ENCODE data around the gene TUBA3D. TPM values are rescaled to one million over a fixed set of nuclear protein-coding genes. Genes with fewer than 3 reads are reported as not detected.
"Not testable (repeated sequence)": the region's sequence is repeated elsewhere in the genome, so short reads cannot be mapped to it uniquely, and the experiment has no call there.

Gene TUBA3D
- total and polyA plus RNA-seq, 9 donors = 0.11 to 0.63 (median 0.45) TPM; not detected in 1

DNA sequence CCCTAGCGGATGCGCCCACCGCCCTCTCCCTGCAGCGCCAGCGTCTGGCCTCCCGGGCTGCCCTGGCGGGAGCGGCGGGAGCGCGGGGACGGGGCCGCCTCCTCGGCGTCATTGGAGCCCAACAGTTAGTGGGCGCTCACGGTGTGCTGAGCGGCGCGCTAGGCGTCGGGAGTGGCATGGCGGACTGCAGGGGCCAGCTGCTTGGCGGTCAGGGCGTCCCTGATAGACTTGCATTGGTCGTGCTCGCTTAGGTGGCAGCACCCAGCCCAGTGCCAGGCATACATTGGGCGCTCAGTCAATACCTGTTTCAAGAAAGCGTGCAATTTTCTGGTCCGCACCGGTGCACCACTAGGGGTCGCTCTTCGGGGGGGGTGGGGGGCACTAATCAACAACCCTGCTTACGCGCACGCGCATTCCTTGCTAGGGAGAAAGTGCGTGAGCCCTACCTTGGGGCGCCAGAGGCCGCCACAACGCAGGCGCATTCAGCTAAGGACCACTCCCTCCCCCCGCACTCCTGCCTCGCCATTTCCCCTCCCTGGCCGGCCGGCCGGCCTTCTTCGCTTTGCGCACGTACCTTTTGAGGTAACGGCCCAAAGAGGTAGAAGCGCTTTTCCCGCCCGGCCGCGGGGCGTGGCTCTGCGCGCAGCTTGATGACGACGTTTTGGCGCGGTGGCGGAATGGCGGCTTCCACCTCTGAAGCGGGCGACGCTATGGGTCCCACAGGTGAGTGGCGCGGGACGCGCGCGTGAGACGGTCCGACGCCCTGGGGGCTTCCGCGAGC is 16.7 kb downstream of the TUBA3D start:
- Histone ChIP-seq H3K27me3 (ENCODE audit: control insufficient read depth, insufficient read depth, low read length) (no peaks in the 10 kb centered on the region), H3K4me3 (ENCODE audit: low read length) (peak overlapping the region; percentile 78), H3K9me3 (replicated peaks; ENCODE audit: control insufficient read depth, low read depth, low read length) (no peaks in the 10 kb centered on the region), H3K4me1 (ENCODE audit: control insufficient read depth, insufficient read depth, low read length) (peaks cover 22% of the 10 kb centered on the region), H3K27ac (ENCODE audit: low read length) (peak overlapping the region; percentile 90), H3K36me3 (ENCODE audit: control insufficient read depth, insufficient read depth, low read length) (peaks cover 7% of the 10 kb centered on the region)
- under 1% methylated on average over 73 of the region's 79 CpGs for WGBS (ENCODE audit: insufficient coverage)
- DNase-seq = peak; percentile 97

GRCh38 chr2:131493199-131493968 is 17.5 kb downstream of the TUBA3D start:
- peak overlapping the region; percentile 90 for H3K27ac ChIP-seq (ENCODE audit: low read length)
- no peaks in the 10 kb centered on the region for H3K27me3 ChIP-seq (ENCODE audit: control insufficient read depth, insufficient read depth, low read length)
- WGBS (ENCODE audit: insufficient coverage) = under 1% methylated on average over 26 of the region's 40 CpGs
- no peaks in the 10 kb centered on the region for H3K9me3 ChIP-seq (replicated peaks; ENCODE audit: control insufficient read depth, low read depth, low read length)
- peaks cover 22% of the 10 kb centered on the region for H3K4me1 ChIP-seq (ENCODE audit: control insufficient read depth, insufficient read depth, low read length)
- H3K36me3 ChIP-seq (ENCODE audit: control insufficient read depth, insufficient read depth, low read length) = peaks cover 10% of the 10 kb centered on the region
- peak overlapping the region; percentile 78 for H3K4me3 ChIP-seq (ENCODE audit: low read length)
- DNase-seq = no peak

GRCh38 chr2:131495506-131495905 is 19.6 kb downstream of the TUBA3D start:
- H3K4me1 ChIP-seq (ENCODE audit: control insufficient read depth, insufficient read depth, low read length) = peaks cover 17% of the 10 kb centered on the region

GRCh38 chr2:131498321-131498973 is 22.5 kb downstream of the TUBA3D start:
- not testable (repeated sequence) for H3K27ac ChIP-seq (ENCODE audit: low read length); H3K9me3 ChIP-seq (replicated peaks; ENCODE audit: control insufficient read depth, low read depth, low read length); H3K27me3 ChIP-seq (ENCODE audit: control insufficient read depth, insufficient read depth, low read length); DNase-seq; H3K4me3 ChIP-seq (ENCODE audit: low read length); H3K4me1 ChIP-seq (ENCODE audit: control insufficient read depth, insufficient read depth, low read length)
- WGBS (ENCODE audit: insufficient coverage) = no CpG with 5 or more reads among the region's 8 CpGs
- peaks cover 38% of the 10 kb centered on the region for H3K36me3 ChIP-seq (ENCODE audit: control insufficient read depth, insufficient read depth, low read length)

More at GRCh38 chr2:131495506-131495905, 19.6 kb downstream of the TUBA3D start:
- not testable (repeated sequence) for DNase-seq; H3K27ac ChIP-seq (ENCODE audit: low read length); H3K27me3 ChIP-seq (ENCODE audit: control insufficient read depth, insufficient read depth, low read length); H3K9me3 ChIP-seq (replicated peaks; ENCODE audit: control insufficient read depth, low read depth, low read length); H3K4me3 ChIP-seq (ENCODE audit: low read length)
- no CpG with 5 or more reads among the region's 1 CpG for WGBS (ENCODE audit: insufficient coverage)
- peaks cover 17% of the 10 kb centered on the region for H3K36me3 ChIP-seq (ENCODE audit: control insufficient read depth, insufficient read depth, low read length)

DNA sequence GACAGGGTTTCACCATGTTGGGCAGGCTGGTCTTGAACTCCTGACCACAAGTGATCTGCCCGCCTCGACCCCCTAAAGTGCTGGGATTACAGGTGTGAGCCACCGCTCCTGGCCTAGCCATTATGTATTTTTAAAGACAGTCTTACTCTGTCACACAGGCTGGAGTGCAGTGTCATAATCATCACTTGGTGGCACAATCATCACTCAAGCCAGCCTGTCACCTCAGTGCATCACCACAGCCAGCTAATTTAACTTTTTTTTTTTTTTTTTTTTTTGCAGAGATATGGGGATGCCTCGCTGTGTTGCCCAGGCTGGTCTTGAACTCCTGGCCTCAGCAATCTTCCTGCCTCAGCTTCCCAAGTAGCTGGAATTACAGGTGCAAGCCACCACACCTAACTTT is 27.7 kb downstream of the TUBA3D start:
- WGBS (ENCODE audit: insufficient coverage) = no CpG with 5 or more reads among the region's 4 CpGs
- not testable (repeated sequence) for H3K27me3 ChIP-seq (ENCODE audit: control insufficient read depth, insufficient read depth, low read length); H3K27ac ChIP-seq (ENCODE audit: low read length); DNase-seq; H3K9me3 ChIP-seq (replicated peaks; ENCODE audit: control insufficient read depth, low read depth, low read length); H3K4me1 ChIP-seq (ENCODE audit: control insufficient read depth, insufficient read depth, low read length); H3K4me3 ChIP-seq (ENCODE audit: low read length)
- H3K36me3 ChIP-seq (ENCODE audit: control insufficient read depth, insufficient read depth, low read length) = peaks cover 73% of the 10 kb centered on the region

DNA sequence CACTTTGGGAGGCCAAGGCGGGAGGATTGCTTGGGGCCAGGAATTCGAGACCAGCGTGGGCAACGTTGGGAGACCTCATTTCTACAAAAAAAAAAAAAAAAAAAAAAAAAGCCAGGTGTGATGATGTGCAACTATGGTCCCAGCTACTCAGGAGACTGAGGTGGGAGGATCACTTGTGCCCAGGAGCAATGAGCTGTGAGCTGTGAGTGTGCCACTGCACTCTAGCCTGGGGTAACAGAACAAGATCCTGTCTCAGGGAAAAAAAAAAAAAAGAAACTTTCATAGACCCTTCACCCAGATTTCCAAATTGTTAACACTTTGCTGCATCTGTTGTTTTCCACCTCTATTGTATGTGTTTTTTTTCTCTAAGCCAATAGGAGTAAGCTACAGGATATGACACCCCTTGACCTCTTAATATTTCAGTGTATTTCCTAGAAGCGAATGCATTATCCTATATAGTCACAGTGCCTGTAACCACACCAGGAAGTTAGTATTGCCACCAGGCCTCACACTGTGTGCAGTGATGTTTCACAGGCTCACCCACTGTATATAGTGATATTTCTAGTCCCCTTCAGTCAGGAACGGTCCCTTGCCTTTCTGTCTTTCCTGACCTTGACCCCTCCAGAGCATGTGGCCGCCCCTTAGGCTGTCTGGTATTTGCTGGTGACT is 28.3 kb downstream of the TUBA3D start:
- not testable (repeated sequence) for H3K4me3 ChIP-seq (ENCODE audit: low read length); H3K9me3 ChIP-seq (replicated peaks; ENCODE audit: control insufficient read depth, low read depth, low read length); H3K27me3 ChIP-seq (ENCODE audit: control insufficient read depth, insufficient read depth, low read length); H3K27ac ChIP-seq (ENCODE audit: low read length); DNase-seq; H3K4me1 ChIP-seq (ENCODE audit: control insufficient read depth, insufficient read depth, low read length)
- H3K36me3 ChIP-seq (ENCODE audit: control insufficient read depth, insufficient read depth, low read length) = peaks cover 74% of the 10 kb centered on the region
- 100% methylated on average over 1 of the region's 7 CpGs for WGBS (ENCODE audit: insufficient coverage)

DNA sequence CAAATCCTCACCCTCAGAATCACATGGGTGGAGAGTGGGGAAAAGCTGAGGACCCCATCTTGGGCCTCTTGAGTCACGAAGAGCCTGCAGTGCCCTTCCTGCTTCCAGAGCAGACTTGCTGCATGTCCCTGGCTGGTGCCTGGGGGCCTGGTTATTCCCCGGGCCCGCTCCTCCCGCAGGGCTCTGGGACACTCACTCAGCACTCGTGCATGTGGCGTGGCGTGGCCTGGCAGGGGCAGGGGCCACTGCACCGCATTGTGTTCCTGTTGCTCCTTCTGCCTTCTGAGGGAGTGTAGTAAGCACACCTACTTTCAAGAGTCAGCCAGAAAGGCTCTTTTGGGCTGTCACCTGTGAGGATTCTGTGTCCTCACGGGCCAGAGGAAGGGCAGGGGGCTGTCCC is 33.7 kb downstream of the TUBA3D start:
- Histone ChIP-seq H3K36me3 (ENCODE audit: control insufficient read depth, insufficient read depth, low read length) (peaks cover 58% of the 10 kb centered on the region), H3K4me1 (ENCODE audit: control insufficient read depth, insufficient read depth, low read length) (no peaks in the 10 kb centered on the region), H3K9me3 (replicated peaks; ENCODE audit: control insufficient read depth, low read depth, low read length) (no peaks in the 10 kb centered on the region), H3K27ac (ENCODE audit: low read length) (no peak overlapping the region), H3K27me3 (ENCODE audit: control insufficient read depth, insufficient read depth, low read length) (no peaks in the 10 kb centered on the region), H3K4me3 (ENCODE audit: low read length) (no peak overlapping the region)
- 81% methylated on average over 8 of the region's 9 CpGs for WGBS (ENCODE audit: insufficient coverage)
- no peak for DNase-seq

- H3K36me3 ChIP-seq (ENCODE audit: control insufficient read depth, insufficient read depth, low read length) = peaks cover 42% of the 10 kb centered on the region
- not testable (repeated sequence) for H3K27ac ChIP-seq (ENCODE audit: low read length)
Observed at GRCh38 chr2:131511291-131511968, 35.5 kb downstream of the TUBA3D start.

GRCh38 chr2:131511969-131512870 is 36.3 kb downstream of the TUBA3D start:
- DNase-seq; H3K9me3 ChIP-seq (replicated peaks; ENCODE audit: control insufficient read depth, low read depth, low read length); H3K27me3 ChIP-seq (ENCODE audit: control insufficient read depth, insufficient read depth, low read length); H3K4me1 ChIP-seq (ENCODE audit: control insufficient read depth, insufficient read depth, low read length); H3K27ac ChIP-seq (ENCODE audit: low read length); H3K4me3 ChIP-seq (ENCODE audit: low read length): not testable (repeated sequence)
- 81% methylated on average over 8 of the region's 17 CpGs for WGBS (ENCODE audit: insufficient coverage)
- peaks cover 42% of the 10 kb centered on the region for H3K36me3 ChIP-seq (ENCODE audit: control insufficient read depth, insufficient read depth, low read length)

More at GRCh38 chr2:131511291-131511968, 35.5 kb downstream of the TUBA3D start:
- not testable (repeated sequence) for DNase-seq; H3K27me3 ChIP-seq (ENCODE audit: control insufficient read depth, insufficient read depth, low read length); H3K4me1 ChIP-seq (ENCODE audit: control insufficient read depth, insufficient read depth, low read length); H3K9me3 ChIP-seq (replicated peaks; ENCODE audit: control insufficient read depth, low read depth, low read length); H3K4me3 ChIP-seq (ENCODE audit: low read length)
- WGBS (ENCODE audit: insufficient coverage) = 75% methylated on average over 20 of the region's 22 CpGs
